Neural progenitor cell (in vitro differentiated cells): Measurements from ENCODE around the gene NDOR1.

Experiments
- EZH2 ChIP-seq: fragments of 200-600 bp; sonication (generic); IDR thresholded peaks from 2 replicates; pipeline ENCODE4 v1.6.1; 2017; ENCODE audit warnings: antibody characterized with exemption, mild to moderate bottlenecking, moderate library complexity
- TF ChIP-seq, protein P1 (sequence below): fragments of 200-600 bp; sonication (generic); IDR thresholded peaks from 2 replicates; pipeline ENCODE4 v1.5.1; 2017; ENCODE audit warnings: antibody characterized with exemption, mild to moderate bottlenecking

DNA sequence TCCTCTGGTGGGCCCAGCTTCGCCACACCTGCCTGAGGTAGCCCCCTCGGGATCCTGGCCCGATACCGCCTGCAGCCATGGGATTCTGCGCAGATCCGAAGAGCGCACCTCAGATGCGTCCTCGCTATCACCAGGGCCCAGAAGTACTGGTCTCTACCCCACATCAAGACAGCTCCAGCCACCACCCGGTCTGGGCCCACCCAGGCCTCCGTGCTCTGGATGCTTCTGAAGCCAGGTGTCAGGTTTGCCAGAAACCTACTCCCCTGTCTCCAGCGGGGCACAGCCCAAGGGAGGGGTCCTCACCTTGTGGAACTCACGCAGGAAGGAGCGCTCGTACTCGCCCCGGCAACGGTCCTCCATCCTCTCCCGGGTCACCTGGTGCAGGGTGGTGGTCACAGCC is 19.6 kb upstream of the NDOR1 start:
- TF ChIP-seq, protein P1, sequence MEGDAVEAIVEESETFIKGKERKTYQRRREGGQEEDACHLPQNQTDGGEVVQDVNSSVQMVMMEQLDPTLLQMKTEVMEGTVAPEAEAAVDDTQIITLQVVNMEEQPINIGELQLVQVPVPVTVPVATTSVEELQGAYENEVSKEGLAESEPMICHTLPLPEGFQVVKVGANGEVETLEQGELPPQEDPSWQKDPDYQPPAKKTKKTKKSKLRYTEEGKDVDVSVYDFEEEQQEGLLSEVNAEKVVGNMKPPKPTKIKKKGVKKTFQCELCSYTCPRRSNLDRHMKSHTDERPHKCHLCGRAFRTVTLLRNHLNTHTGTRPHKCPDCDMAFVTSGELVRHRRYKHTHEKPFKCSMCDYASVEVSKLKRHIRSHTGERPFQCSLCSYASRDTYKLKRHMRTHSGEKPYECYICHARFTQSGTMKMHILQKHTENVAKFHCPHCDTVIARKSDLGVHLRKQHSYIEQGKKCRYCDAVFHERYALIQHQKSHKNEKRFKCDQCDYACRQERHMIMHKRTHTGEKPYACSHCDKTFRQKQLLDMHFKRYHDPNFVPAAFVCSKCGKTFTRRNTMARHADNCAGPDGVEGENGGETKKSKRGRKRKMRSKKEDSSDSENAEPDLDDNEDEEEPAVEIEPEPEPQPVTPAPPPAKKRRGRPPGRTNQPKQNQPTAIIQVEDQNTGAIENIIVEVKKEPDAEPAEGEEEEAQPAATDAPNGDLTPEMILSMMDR = no peak
- no peak for TF ChIP-seq EZH2
